Fibroblast of the aortic adventitia (primary cell): ENCODE measurements around the gene ABCB1. TPM values are rescaled to one million over a fixed set of nuclear protein-coding genes. Genes with fewer than 3 reads are reported as not detected.

Source experiments
- DNase-seq: peaks from one replicate; pipeline ENCODE4 v3.0.0-alpha.2; 2010; ENCODE audit warnings: low read depth
- H3K4me3 ChIP-seq: 2 replicates; pipeline ENCODE4 v1.5.1; 2011; ENCODE audit warnings: low read depth, mild to moderate bottlenecking, control low read depth, low read length, moderate library complexity
- total RNA-seq: library from RNA; depleted of rRNA; stranded (reverse); fragments of >200 nt; gene quantifications from 2 replicates; pipeline ENCODE4 v1.2.3, GENCODE V29; 2012; ENCODE audit warnings: low replicate concordance
- TF ChIP-seq, protein P1 (sequence below): IDR thresholded peaks from 2 replicates; pipeline ENCODE4 v1.5.1; 2011; ENCODE audit warnings: mild to moderate bottlenecking, low read length, control low read depth, inconsistent platforms; ENCODE audit not compliant: insufficient read depth

The ABCB1 gene
- total RNA-seq, 1 donor: 0.36 TPM

DNA sequence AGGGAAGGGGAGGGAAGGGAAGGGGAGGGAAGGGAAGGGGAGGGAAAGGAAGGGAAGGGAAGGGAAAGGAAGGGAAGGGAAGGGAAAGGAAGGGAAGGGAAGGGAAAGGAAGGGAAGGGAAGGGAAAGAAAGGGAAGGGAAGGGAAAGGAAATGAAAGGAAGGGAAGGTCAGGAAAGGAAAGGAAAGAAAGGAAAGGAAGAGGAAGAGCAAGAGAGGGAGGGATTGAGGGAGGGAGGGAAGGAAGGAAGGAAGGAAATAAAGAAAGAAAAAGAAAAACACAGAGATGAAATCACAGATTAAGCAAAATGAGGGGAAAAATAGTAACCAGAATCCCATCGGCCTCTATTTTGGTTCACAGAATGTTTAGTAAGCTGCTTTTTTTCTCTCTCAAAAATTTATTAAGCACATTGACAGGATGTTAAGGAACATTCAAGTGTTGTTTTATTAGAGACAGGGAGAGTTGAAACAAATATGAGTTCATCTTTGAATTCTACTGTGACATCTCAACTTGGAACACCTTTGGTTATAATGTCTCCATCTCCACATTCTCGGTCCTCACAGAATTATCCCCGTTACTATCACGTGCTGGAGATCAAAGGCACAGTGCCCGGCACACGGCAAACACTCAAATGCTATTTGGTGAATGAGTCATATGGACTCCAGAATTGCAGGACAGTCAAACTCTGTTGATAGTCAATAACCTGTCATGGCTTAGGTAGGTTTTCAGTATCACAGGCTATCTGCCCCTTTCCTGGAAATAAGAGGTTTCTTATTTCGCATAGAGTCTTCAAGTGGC lies 52.4 kb downstream of the ABCB1 start:
- DNase-seq: no peak
- TF ChIP-seq, protein P1, sequence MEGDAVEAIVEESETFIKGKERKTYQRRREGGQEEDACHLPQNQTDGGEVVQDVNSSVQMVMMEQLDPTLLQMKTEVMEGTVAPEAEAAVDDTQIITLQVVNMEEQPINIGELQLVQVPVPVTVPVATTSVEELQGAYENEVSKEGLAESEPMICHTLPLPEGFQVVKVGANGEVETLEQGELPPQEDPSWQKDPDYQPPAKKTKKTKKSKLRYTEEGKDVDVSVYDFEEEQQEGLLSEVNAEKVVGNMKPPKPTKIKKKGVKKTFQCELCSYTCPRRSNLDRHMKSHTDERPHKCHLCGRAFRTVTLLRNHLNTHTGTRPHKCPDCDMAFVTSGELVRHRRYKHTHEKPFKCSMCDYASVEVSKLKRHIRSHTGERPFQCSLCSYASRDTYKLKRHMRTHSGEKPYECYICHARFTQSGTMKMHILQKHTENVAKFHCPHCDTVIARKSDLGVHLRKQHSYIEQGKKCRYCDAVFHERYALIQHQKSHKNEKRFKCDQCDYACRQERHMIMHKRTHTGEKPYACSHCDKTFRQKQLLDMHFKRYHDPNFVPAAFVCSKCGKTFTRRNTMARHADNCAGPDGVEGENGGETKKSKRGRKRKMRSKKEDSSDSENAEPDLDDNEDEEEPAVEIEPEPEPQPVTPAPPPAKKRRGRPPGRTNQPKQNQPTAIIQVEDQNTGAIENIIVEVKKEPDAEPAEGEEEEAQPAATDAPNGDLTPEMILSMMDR: no peak
- no peak overlapping the region for H3K4me3 ChIP-seq

GRCh38 chr7:87545760-87546159 lies 54.9 kb downstream of the ABCB1 start:
- DNase-seq: no peak
- no peak overlapping the region for H3K4me3 ChIP-seq
- TF ChIP-seq, protein P1: no peak

DNA sequence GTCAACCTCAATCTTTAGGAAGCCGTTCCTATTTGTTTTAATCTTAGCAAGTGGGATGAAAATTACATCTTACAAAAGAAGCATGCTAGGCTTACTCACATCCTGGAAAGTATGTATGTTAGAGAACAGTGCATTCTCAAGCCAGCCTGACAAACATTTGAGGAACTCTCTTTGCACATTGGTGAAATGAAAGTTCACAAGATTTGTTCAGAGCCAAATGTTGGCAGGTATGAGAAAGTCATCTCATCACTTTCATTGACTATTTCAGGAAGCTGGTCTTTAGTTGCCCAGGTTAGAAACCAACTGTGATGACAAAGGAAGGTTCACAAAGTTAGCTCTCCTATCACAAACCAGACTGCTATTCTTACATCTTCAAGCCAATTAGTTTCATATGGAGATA lies 57.1 kb downstream of the ABCB1 start:
- TF ChIP-seq, protein P1: no peak
- no peak for DNase-seq
- no peak overlapping the region for H3K4me3 ChIP-seq

GRCh38 chr7:87541648-87542047 lies 59.0 kb downstream of the ABCB1 start:
- TF ChIP-seq, protein P1: no peak
- H3K4me3 ChIP-seq: no peak overlapping the region
- DNase-seq: no peak

GRCh38 chr7:87538052-87538451 lies 62.6 kb downstream of the ABCB1 start:
- H3K4me3 ChIP-seq: no peak overlapping the region
- no peak for DNase-seq
- TF ChIP-seq, protein P1: no peak

- no peak for DNase-seq
- no peak overlapping the region for H3K4me3 ChIP-seq
- TF ChIP-seq, protein P1: no peak
Observed at GRCh38 chr7:87534072-87534471, 66.6 kb downstream of the ABCB1 start.

DNA sequence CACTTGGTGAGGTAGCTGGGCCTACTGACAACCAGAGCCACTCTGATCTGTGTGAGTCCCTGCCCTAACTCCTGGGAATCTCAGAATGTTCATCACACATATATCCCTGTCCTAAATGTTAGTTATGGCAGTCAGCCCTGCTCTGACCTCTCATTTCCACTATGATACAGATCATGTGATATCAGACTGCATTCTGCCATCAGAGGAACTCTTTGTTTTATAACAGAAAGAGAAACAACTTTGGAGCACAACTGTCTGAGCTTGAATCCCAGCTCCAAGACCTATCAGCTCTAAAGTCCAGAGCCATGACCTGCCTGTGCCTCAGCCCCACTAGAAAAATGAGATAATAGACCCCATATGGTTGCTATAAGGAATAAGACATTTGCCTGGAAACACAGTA lies 70.6 kb downstream of the ABCB1 start:
- TF ChIP-seq, protein P1: no peak
- H3K4me3 ChIP-seq: no peak overlapping the region

More for the DNA sequence above, 70.6 kb downstream of the ABCB1 start:
- no peak for DNase-seq
